Head of caudate nucleus (tissue), 42 donors: ENCODE data around the gene PMPCB.
"Not testable (repeated sequence)": the region's sequence is repeated elsewhere in the genome, so short reads cannot be mapped to it uniquely, and the experiment has no call there.

ENCODE experiments used
- DNase-seq, 42 donors: peaks; one replicate each; pipeline versions ENCODE4 v3.0.0 to v3.0.0-alpha.2; 2020 to 2021; ENCODE audit warnings: mixed read lengths in 7 of 42
- intact Hi-C: fragments of 100-400 bp; cut with DNase I; formaldehyde crosslinking; loops from one replicate; pipeline ENCODE4 v1.15.0; 2022

Gene PMPCB, protein sequence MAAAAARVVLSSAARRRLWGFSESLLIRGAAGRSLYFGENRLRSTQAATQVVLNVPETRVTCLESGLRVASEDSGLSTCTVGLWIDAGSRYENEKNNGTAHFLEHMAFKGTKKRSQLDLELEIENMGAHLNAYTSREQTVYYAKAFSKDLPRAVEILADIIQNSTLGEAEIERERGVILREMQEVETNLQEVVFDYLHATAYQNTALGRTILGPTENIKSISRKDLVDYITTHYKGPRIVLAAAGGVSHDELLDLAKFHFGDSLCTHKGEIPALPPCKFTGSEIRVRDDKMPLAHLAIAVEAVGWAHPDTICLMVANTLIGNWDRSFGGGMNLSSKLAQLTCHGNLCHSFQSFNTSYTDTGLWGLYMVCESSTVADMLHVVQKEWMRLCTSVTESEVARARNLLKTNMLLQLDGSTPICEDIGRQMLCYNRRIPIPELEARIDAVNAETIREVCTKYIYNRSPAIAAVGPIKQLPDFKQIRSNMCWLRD

DNA sequence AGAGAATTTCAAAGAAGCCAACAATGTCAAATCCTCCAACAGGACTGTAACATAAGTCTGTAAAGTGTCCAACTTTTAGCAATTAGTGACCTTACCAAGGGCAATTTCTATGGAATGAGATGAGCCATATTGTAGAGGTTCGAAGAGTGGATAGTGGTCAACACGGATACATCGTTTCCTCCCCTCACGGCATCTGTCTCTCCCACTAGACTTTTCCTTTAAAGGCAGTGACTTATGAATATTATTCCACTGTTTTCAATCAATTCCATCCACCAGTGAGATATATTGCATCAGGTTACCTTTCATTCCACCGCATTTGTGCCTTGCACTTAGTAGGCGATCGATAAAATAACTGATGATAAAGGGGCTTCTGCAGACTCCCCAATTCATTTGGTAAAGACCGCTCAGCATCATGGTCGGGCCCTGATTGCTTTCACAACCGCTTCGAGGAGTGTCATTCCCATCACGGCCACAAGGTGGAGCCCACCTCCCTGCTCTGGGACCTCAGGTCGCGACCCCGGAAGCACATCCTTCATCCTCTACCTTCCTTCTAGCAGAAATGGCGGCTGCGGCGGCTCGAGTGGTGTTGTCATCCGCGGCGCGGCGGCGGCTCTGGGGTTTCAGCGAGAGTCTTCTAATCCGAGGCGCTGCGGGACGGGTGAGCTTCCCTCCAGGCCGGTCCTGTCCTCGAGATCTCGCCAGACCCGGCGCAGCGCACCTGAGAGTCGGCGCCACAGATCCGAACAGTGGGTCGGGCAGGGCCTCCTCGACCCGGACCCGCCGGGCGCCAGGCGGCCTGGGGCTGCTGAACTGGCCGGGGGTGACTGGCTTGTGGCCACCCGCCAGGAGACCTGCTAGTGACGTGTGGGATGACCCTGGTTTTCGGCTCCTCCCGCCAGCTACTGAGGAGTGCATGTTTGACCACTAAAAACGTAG, at the start of gene PMPCB:
Gene PMPCB (plus strand): TSS at position 535 of the 936 bp plus-strand sequence. CDS start 25 bp downstream, at position 560.
- DNase-seq, result peak; percentile 94 to 100 (median 98)
- intact Hi-C loops, result loop anchor here (5.0 kb wide), 1 partner anchor 110 kb away; no protein-coding TSS in a partner anchor

DNA sequence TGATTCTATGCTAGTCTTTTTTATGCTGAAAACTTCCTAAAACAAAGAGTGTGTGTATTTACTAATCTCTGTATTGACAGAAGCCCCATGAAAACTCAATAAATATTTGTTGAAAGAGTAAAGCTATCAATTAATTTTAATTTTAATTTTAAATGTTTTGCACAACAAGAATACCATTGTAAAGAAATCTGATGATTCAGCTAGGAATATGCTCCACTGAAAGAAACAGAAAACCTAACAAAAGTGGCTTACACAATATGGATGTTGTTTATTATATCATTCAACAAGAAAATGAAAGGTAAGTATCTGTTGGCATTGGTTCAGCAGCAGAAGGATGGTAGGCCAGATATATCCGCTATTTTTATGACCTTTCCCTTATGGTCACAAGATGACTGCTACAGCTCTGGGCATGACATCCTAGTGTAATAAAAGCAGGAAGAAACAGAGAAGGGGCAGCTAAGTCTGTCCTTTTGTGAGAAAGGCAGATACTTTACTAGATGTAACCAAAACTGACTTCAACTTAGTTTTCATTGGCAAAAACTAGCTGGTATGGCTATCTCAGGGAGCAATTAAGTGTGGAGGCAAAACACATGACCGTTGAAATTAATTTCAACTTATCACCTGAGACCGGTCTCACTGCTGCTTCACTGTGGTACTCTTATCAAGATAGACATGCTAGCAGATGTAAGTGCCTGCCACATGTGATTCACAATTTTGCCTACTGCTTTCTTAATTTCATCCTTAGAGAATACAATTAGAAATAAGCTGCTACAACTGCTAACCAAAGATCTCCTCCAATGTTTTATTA, 43.3 kb upstream of the PMPCB start:
- DNase-seq, intact Hi-C loops: not testable (repeated sequence)

DNA sequence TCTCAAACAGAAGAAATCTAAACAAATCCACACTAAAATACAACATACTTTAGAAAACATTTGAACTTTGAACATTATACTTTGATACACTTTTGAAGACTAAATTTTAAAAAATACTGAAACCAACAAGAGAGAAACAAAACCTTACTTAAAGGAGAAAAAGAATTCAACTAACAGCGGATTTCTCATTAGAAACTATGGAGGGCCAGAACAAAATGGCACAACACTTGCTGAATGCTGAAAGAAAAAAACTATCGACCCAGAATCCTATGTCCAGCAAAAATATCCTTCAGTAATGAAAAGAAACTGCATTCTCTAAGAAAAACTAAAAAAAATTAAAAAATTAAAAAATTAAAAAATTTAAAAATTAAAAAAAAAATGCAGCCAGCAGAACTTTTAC, 33.2 kb upstream of the PMPCB start:
- DNase-seq, intact Hi-C loops: not testable (repeated sequence)

DNA sequence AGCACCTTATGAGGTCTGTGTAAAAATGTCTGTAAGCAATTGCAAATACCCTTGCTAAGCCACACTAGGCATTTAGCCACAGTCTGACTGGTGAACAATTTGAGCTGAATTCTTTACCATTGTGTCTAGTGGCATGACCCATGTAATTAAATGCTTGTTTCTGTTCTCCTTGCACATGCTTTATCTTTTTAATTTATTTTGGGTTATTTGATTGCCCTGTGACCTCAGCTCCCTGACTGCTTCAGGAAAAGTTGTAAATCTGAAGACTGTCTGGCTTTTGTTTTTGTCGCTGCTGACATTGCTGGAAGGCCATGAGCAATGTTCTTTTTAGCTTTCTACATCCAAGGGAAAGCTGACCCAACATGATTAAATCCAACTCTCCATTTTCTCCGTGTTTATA, 31.0 kb upstream of the PMPCB start:
- DNase-seq, intact Hi-C loops: not testable (repeated sequence)

DNA sequence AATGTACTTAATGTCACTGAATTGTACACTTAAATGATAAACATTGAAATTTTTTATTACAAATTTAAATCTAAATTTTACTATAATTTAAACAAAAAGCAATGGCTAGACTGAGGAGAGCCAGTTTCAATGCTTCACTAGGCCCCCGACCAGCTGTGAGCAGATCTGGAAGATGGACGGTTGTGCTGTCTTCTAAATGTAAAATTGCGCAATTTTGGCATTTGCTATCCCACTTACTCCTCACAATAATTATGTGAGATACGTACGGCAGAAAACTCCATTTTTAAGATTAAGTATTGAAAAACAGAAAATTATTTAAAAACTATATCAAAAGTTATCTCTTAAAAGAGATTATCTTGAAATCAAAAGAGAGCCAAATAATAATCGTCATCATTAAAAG, 23.9 kb upstream of the PMPCB start:
- DNase-seq, intact Hi-C loops: not testable (repeated sequence)

DNA sequence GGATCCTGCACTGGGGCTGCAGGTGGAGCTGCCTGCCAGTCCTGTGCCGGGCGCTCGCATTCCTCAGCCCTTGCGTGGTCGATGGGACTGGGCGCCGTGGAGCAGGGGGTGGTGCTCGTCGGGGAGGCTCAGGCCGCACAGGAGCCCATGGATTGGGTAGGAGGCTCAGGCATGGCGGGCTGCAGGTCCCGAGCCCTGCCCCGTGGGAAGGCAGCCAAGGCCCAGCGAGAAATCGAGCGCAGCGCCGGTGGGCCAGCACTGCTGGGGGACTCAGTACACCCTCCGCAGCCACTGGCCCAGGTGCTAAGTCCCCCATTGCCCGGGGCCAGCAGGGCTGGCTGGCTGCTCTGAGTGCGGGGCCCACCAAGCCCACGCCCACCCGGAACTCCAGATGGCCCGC, 22.4 kb upstream of the PMPCB start:
- intact Hi-C loops, DNase-seq: not testable (repeated sequence)

DNA sequence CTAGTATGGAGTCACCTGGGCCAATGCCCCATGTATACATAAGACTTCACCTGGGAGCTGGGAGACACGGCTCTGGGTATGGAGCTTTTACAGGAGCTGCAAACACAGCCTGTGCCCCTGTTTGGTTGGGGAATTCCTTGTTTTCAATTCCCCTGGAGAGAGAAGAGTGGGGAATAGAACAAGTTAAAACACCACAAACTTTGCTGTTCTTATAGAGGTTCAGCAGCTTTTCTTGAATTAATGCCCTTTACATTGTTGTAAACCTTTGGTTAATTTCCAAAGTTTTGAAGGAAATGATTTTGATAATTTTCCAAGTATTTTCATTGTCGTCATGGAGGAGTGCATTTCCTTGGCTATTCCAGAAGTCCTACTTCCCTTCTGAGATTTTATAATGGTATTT, 19.0 kb upstream of the PMPCB start:
- DNase-seq, intact Hi-C loops: not testable (repeated sequence)

DNA sequence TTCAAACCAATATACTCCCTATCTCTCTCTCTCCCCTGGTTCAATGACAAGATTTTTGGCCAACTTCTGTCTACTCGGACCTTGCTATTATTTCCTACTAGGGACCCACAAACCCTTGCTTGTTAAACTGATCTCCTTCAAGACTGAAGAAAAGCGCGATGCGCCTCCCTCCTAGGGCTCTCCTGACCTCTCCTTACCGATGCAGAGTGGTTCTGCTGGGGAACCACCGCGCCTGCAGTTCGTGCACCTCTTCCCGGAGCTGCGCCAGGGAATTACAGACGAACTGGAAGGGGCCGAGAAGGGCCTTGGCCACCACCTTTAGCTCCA, 17.6 kb upstream of the PMPCB start:
- intact Hi-C loops, result not testable (repeated sequence)
- DNase-seq, result peak in 19 of 42 donors; percentile 4 to 60 (median 33)

DNA sequence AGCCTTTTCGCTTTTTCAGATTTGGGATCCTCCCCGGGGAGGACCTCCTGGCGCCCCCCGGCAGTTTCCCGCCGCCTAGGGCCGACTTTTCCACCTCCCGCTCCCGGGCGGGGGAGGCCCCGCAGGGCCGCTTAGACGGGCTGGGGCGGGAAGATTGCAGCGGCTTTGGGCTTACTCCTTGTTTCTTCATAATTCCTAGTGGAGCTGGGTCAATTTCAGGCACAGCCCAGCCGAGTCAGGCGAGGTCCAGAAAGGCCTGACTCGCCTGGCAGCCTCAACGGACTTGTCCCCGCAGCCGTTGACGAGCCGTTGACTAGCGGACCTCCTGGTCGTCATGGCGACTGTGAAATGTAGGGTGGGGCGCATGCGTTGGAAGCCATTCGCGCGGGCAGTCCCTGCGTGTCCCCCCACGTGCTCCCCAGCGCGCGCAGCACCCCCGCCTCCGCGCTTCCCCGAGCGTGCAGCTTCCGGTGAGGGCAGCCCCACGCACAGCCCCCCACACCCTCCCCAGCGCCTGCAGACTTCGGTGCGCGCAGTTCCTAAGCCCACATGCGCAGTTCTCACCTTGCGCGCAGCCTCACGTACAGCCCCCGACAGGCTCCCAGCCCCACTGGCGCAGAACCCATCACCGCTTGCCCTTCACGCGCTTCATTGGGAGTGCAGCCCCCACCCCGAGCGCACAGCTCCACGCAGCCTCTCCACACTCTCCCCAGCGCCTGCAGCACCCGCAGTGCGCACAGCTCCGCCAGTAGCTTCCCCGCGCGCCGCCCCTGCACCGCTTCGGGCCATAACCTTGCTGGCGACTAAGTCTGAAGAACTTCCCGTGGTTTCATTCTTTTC, 17.1 kb upstream of the PMPCB start:
- intact Hi-C loops, result loop anchor here (5.0 kb wide), 1 partner anchor 133 kb away; the partner anchor contains the start of gene NAPEPLD
- DNase-seq, result peak; percentile 65 to 93 (median 86)

DNA sequence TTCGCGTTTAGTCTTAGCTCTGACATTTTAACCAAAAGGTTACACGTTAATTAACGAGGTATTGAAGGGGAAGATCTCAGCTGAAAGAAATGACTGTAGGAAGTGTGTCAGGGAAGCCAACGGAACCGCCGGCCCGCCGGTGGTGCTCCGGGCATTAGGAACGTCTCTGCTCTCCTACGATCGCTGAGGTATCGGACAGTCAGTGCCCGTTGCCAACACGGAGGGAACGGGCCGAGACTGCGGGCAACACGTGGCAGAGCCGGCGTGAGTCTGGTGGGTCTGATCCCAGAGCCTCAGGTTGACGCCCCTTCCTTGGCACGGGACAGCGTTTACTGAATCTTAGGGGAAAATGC, 16.5 kb upstream of the PMPCB start:
- intact Hi-C loops, result loop anchor here (5.0 kb wide), 1 partner anchor 133 kb away; the partner anchor contains the start of gene NAPEPLD

DNA sequence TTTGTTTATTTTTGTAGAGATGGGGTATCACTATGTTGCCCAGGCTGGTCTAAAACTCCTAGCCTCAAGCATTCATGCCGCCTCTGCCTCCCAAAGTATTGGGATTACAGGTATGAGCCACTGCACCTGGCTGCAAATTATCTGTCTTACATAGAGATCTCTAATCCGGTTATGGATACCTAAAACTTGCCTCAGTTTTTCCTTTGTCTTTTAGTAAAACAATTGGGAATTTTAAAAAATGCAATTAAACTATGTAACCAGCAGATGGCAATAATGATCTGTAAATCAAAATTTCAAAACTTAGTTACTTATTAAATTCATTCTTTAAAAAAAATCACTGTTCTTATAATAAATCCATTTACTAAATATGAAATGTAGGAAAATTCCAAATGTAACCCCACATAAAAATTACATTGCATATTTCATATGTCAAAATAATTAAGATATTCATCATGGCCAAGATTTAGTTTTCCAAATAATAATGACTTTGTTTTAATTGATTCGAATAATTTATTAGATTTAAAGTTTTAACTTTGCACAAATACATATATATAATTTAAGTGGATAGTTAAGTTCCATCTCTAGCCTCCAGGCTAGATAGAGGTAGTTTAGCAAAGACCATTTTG, 14.3 kb upstream of the PMPCB start:
- intact Hi-C loops, result loop anchor here (5.0 kb wide), 1 partner anchor 136 kb away; the partner anchor contains the start of gene NAPEPLD

More for the DNA sequence above, 16.5 kb upstream of the PMPCB start:
- DNase-seq, result peak in 37 of 42 donors; percentile 8 to 57 (median 33)

DNA sequence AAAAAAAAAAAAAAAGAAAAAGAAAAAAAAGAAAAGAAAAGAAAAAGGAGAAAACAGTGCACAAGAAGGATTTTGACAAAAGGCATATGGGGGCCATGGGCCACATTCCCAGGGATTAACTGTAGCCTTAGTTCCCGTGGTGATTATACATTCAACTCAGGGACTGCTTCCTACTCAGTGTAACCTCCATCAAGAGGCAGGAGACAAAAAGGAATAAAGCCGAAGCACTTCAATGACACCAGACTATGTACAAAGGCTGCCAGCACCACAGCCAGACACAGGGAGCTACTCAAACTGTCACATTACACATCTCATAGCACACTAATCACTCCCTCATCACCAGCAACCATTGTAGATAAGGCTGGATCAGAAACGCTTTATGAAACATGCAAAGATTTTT, 5.1 kb upstream of the PMPCB start:
- intact Hi-C loops, result no loop called here
- no peak for DNase-seq

More for the DNA sequence above, 14.3 kb upstream of the PMPCB start:
- not testable (repeated sequence) for DNase-seq

DNA sequence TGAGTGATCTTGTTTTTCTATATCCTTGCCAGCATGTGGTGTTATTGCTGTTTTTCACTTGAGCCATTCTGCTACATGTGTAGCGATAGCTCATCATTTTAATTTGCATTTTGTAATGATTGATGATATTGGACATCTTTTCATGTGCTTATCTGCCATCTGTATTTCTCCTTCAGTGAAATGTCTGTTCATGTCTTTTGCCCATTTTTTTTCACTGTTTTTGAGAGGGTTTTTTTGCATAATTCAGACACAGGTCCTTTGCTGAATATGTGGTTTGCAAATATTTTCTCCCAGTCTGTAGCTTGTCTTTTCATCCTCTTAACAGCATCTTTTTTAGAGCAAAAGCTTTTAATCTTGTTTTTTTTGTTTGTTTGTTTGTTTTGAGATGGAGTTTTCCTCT, 3.7 kb upstream of the PMPCB start:
- intact Hi-C loops, result no loop called here
- no peak for DNase-seq

DNA sequence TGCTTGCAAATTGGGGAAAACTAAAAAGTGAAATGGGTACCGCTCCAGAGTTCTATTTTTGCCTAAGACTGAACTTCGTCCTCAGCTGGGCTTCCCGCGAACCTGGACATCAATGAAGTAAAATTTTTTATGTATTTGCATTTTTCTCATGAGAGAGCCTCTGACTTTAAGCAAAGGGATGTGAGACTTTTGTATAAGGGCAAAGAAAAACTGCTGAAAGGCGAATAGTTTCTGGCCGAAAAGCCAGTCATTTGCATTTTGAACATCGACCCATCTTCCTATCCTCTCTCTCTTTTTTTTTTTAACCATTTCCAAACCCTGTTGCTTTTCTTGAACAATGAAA, 573 bp downstream of the PMPCB start:
- intact Hi-C loops, result loop anchor here (5.0 kb wide), 1 partner anchor 109 kb away; no protein-coding TSS in a partner anchor
- no peak for DNase-seq

DNA sequence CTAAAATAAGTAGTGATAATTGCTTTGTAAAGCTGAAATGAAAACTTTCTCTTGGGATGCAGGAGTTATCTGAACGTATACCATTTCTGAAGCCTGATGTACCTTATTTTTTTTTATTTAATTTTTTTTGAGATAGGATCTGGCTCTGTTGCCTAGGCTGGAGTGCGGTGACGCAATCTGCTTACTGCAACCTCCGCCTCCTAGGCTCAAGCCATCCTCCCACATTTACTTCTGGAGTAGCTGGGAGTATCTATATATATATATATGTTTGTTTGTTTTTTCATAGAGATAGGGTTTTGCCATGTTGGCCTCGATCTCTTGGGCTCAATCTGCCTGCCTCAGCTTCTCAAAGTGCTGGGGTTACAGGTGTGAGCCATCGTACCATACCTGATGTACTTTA, 2.4 kb downstream of the PMPCB start:
- DNase-seq, result no peak
- intact Hi-C loops, result loop anchor here (5.0 kb wide), 1 partner anchor 108 kb away; no protein-coding TSS in a partner anchor

DNA sequence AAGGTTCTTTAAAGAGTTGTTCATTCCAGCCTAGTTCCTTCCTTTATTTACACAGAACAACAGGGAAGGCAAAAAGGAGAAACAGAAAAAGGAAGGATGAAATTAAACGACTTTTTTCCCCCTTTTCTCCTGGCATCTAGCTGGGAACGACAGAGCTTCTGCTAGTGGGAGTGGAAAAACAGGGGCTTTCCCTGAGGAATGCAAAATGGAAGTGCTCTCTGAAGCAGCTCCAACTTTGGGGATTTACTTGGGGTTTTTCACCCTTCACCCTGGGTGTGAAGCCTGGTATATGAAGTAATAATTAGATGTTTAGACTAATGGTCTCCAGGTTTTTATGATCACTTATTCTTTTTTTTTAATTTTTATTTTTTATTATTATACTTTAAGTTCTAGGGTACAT, 4.2 kb downstream of the PMPCB start:
- intact Hi-C loops, result no loop called here
- no peak for DNase-seq

DNA sequence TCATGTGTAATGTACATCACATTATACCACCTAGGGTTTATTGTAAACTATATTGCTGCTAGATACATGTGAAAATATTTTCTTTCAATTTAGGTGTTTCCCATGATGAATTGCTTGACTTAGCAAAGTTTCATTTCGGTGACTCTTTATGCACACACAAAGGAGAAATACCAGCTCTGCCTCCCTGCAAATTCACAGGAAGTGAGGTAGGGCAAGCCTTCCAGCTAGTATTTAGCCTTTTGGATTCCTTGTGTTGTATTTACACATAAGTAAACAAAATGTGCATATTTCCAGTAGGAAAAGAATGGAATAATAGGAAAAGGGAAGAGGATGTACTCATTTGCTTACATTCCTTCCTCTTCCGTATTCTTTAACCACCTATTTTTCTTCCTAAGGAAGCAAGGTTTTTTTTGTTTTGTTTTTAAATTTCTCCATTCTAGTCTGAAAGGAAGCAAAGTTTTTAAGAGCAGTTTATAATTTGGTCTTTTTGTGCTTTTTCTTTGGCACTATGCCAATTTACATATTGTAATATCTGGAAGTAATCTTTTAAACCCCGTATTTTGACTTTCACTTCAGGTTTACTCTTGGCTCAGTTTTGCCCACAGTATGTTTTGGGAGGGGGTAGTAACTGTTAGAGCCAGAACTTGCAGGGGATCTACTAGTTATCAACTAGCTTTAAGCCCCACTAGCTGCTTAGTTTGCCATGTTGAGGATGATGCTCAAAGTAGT, 10.4 kb downstream of the PMPCB start:
- DNase-seq, result no peak
- intact Hi-C loops, result no loop called here
